ENCODE results near the gene CALR3.

- TF ChIP-seq, protein P1, sequence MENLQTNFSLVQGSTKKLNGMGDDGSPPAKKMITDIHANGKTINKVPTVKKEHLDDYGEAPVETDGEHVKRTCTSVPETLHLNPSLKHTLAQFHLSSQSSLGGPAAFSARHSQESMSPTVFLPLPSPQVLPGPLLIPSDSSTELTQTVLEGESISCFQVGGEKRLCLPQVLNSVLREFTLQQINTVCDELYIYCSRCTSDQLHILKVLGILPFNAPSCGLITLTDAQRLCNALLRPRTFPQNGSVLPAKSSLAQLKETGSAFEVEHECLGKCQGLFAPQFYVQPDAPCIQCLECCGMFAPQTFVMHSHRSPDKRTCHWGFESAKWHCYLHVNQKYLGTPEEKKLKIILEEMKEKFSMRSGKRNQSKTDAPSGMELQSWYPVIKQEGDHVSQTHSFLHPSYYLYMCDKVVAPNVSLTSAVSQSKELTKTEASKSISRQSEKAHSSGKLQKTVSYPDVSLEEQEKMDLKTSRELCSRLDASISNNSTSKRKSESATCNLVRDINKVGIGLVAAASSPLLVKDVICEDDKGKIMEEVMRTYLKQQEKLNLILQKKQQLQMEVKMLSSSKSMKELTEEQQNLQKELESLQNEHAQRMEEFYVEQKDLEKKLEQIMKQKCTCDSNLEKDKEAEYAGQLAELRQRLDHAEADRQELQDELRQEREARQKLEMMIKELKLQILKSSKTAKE (IDR thresholded peaks at IDR 0.05; ENCODE audit: low read depth, poor library complexity, severe bottlenecking) = no peak
- TF ChIP-seq HDAC2 (IDR thresholded peaks at IDR 0.05) (no peak), NR2C2 (IDR thresholded peaks at IDR 0.05; ENCODE audit: borderline replicate concordance, control insufficient read depth, insufficient read length, low read depth) (no peak), CEBPB (IDR thresholded peaks at IDR 0.05; ENCODE audit: borderline replicate concordance in 1 of 2, low read depth in 2 of 2, low read length in 2 of 2) (no peak), EZH2 (IDR thresholded peaks at IDR 0.05; ENCODE audit: borderline replicate concordance, control insufficient read depth, low read depth, low read length) (no peak), HDAC6 (IDR thresholded peaks at IDR 0.05; ENCODE audit: unreplicated experiment) (no peak), ZNF384 (IDR thresholded peaks at IDR 0.05; ENCODE audit: borderline replicate concordance, low read depth, low read length) (no peak), SP1 (IDR thresholded peaks at IDR 0.05; ENCODE audit: low read depth, low read length) (peak; percentile 89), ZNF274 (IDR thresholded peaks at IDR 0.05; ENCODE audit: insufficient read depth, insufficient read length) (no peak), STAT3 (IDR thresholded peaks at IDR 0.05; ENCODE audit: low read depth, low read length) (no peak)
- TF ChIP-seq, protein P2, sequence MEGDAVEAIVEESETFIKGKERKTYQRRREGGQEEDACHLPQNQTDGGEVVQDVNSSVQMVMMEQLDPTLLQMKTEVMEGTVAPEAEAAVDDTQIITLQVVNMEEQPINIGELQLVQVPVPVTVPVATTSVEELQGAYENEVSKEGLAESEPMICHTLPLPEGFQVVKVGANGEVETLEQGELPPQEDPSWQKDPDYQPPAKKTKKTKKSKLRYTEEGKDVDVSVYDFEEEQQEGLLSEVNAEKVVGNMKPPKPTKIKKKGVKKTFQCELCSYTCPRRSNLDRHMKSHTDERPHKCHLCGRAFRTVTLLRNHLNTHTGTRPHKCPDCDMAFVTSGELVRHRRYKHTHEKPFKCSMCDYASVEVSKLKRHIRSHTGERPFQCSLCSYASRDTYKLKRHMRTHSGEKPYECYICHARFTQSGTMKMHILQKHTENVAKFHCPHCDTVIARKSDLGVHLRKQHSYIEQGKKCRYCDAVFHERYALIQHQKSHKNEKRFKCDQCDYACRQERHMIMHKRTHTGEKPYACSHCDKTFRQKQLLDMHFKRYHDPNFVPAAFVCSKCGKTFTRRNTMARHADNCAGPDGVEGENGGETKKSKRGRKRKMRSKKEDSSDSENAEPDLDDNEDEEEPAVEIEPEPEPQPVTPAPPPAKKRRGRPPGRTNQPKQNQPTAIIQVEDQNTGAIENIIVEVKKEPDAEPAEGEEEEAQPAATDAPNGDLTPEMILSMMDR (IDR thresholded peaks at IDR 0.05 in 2 of 3, conservative IDR thresholded peaks at IDR 0.05 in 1 of 3; ENCODE audit: control insufficient read depth in 2 of 3, extremely low read depth in 1 of 3, insufficient read depth in 1 of 3, low read depth in 3 of 3, low read length in 3 of 3) = no peak
Observed at GRCh38 chr19:16495982-16496612, at the start of gene CALR3, which contains the start of gene C19orf44.

Data from GM12878 (cell line).